Measurements from ENCODE around the gene TSPAN5.
"Not testable (repeated sequence)": the region's sequence is repeated elsewhere in the genome, so short reads cannot be mapped to it uniquely, and the experiment has no call there.

TSPAN5 gene

DNA sequence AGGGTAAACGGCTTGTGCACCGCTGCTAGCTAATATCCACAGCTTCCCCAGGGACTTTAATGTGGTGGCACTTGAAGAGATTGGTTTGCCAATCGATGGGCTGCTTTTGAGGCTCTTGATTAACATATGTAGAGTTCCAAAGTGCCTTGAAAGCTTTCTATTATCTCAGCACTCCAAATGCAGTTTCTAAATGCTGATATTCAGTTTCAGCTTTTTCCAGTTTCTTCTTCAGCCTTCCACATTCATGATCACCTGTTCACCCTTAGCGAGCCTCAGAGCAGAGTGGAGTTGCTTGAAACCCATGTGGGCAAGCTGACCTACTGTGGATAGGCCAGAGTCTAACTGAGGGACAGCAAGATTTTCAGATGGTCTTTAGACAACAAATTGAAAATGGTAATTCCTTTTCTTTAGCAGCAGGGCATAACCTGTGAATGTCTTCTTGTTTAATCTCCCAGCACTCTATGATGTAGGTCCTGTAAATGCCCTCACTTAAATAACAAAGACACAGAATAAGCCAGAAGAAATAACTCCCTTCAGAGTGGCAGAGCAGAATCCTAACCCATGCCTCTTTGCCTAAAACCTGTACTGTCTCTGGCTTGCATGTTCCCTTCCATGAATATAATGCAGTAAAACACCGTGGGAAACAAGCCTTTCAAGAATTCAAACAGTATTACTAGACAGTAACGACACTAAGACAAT is 99.8 kb downstream of the TSPAN5 start:
- DNase-seq (ENCODE audit: low read depth in 3 of 3, low spot score in 1 of 3): no peak

GRCh38 chr4:98557194-98557892 is 101.1 kb downstream of the TSPAN5 start:
- no peak for DNase-seq (ENCODE audit: low read depth in 3 of 3, low spot score in 1 of 3)

GRCh38 chr4:98556451-98556850 is 102.0 kb downstream of the TSPAN5 start:
- DNase-seq (ENCODE audit: low read depth in 3 of 3, low spot score in 1 of 3): no peak

GRCh38 chr4:98555798-98556445 is 102.5 kb downstream of the TSPAN5 start:
- no peak for DNase-seq (ENCODE audit: low read depth in 3 of 3, low spot score in 1 of 3)

GRCh38 chr4:98546910-98547594 is 111.4 kb downstream of the TSPAN5 start:
- no peak for DNase-seq (ENCODE audit: low read depth in 3 of 3, low spot score in 1 of 3)

- DNase-seq (ENCODE audit: low read depth in 3 of 3, low spot score in 1 of 3): no peak
These were observed 113.5 kb downstream of the TSPAN5 start for GRCh38 chr4:98544818-98545414.

DNA sequence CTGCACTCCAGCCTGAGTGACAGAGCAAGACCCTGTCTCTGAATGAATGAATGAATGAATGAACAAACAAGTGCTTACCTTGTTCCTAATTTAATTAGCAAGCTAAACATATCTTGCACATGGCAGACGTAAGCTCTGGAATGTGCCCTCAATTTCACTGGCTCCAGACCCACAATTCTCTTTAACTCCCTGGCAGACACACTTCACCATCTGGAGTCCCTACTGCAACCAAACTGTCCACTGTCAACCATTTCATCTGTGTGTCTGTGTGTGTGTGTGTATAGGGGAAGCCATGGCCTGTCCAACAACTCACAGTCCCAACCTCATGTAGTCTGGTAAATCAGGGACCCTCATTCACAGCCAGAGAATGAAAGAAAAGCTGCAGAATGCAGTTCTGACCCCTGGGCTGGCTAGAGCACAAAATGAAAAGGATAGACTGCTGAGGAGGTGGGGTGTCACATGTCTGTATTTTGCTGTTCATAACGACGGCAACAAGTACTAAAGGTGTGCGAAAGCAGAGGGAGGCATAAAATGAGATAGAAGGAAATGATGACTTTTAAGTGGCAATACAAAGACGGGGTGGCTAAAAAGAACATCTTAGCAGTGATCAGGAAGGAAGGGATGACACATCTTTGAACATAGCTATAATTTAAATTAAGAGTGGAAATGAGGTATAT is 114.1 kb downstream of the TSPAN5 start:
- no peak for DNase-seq (ENCODE audit: low read depth in 3 of 3, low spot score in 1 of 3)

DNA sequence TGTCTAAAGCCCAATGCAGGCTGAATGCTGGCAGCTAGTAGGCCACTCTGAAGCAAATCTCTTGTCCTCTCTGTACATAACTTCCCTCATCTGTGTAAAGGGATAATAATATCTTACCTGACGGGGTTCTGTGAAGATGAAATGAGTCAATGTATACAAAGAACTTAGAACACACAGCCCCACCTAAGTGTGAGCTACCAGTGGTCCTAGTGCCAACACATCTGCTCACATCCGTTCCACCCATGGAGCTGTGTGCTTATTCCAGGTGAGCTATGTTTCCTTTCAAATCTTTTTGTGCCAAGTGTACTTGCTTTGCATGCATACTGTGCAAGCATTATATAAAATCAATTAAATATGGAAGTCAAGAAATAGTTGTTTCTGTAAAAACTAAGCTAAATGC is 116.4 kb downstream of the TSPAN5 start:
- no peak for DNase-seq (ENCODE audit: low read depth in 3 of 3, low spot score in 1 of 3)

- DNase-seq (ENCODE audit: low read depth in 3 of 3, low spot score in 1 of 3): no peak
These were observed 117.6 kb downstream of the TSPAN5 start for GRCh38 chr4:98540803-98541202.

DNA sequence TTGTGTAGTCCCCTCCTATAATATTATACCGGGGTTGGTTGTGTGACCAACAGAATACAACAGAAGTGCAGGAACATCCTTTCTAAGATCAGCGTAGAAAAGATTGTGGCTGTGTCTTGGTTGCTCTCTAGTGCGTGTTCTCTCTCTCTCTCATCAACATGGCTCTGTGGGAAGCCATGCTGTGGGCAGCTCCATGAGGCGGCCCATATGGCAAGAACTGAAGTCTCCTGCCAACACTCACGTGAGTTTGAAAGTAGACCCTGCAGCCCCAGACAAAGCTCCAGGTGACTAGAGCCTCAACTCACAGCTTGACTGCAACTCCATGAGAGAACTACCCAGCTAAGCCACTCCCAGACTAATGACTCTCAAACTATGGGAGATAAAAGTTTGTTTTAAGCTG is 118.7 kb downstream of the TSPAN5 start:
- no peak for DNase-seq (ENCODE audit: low read depth in 3 of 3, low spot score in 1 of 3)

GRCh38 chr4:98539299-98539698 is 119.1 kb downstream of the TSPAN5 start:
- no peak for DNase-seq (ENCODE audit: low read depth in 3 of 3, low spot score in 1 of 3)

DNA sequence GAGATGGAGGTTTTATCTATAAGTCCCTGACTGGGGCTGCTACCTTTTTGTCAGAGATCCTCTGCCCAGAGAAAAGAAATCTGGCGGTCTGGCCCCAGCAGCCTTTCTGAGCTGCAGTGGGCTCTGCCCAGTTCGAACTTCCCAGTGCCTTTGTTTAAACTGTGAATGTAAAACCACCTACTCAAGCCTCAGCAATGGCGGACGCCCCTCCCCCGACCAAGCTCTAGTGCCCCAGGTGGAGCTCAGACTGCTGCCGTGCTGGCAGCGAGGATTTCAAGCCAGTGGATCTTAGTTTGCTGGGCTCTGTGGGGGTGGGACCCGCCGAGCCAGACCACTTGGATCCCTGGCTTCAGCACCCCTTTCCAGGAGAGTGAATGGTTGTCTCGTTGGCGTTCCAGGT is 121.8 kb downstream of the TSPAN5 start:
- no peak for DNase-seq (ENCODE audit: low read depth in 3 of 3, low spot score in 1 of 3)

DNA sequence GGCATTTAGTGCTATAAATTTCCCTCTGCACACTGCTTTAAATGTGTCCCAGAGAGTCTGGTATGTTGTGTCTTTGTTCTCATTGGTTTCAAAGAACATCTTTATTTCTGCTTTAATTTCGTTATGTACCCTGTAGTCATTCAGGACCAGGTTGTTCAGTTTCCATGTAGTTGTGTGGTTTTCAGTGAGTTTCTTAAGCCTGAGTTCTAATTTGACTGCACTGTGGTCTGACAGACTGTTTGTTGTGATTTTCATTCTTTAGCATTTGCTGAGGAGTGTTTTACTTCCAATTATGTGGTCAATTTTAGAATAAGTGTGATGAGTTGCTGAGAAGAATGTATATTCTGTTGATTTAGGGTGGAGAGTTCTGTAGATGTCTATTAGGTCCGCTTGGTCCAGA is 124.3 kb downstream of the TSPAN5 start:
- DNase-seq (ENCODE audit: low read depth in 3 of 3, low spot score in 1 of 3): not testable (repeated sequence)

- DNase-seq (ENCODE audit: low read depth in 3 of 3, low spot score in 1 of 3): no peak
These were observed 127.8 kb downstream of the TSPAN5 start for GRCh38 chr4:98530572-98530971.

GRCh38 chr4:98529970-98530569 is 128.3 kb downstream of the TSPAN5 start:
- no peak for DNase-seq (ENCODE audit: low read depth in 3 of 3, low spot score in 1 of 3)

- no peak for DNase-seq (ENCODE audit: low read depth in 3 of 3, low spot score in 1 of 3)
These were observed 129.5 kb downstream of the TSPAN5 start for GRCh38 chr4:98528882-98529281.

GRCh38 chr4:98527534-98528269 is 130.7 kb downstream of the TSPAN5 start:
- DNase-seq (ENCODE audit: low read depth in 3 of 3, low spot score in 1 of 3): no peak

GRCh38 chr4:98524230-98524629 is 134.2 kb downstream of the TSPAN5 start:
- DNase-seq (ENCODE audit: low read depth in 3 of 3, low spot score in 1 of 3): no peak

GRCh38 chr4:98522636-98523395 is 135.6 kb downstream of the TSPAN5 start:
- no peak for DNase-seq (ENCODE audit: low read depth in 3 of 3, low spot score in 1 of 3)

All from stimulated activated CD4-positive, alpha-beta T cell treated with anti-CD3 and anti-CD28 coated beads, TNF-alpha, amount 100 ng/mL, for 1 hour (primary cell).